ENCODE data around the gene RALGAPA2. TPM values are rescaled to one million over a fixed set of nuclear protein-coding genes. Genes with fewer than 3 reads are reported as not detected.

Gene RALGAPA2
- polyA plus RNA-seq, 2 of the 4 experiments (the other 2 are of a cell fraction), result 4.0 to 4.7 TPM

DNA sequence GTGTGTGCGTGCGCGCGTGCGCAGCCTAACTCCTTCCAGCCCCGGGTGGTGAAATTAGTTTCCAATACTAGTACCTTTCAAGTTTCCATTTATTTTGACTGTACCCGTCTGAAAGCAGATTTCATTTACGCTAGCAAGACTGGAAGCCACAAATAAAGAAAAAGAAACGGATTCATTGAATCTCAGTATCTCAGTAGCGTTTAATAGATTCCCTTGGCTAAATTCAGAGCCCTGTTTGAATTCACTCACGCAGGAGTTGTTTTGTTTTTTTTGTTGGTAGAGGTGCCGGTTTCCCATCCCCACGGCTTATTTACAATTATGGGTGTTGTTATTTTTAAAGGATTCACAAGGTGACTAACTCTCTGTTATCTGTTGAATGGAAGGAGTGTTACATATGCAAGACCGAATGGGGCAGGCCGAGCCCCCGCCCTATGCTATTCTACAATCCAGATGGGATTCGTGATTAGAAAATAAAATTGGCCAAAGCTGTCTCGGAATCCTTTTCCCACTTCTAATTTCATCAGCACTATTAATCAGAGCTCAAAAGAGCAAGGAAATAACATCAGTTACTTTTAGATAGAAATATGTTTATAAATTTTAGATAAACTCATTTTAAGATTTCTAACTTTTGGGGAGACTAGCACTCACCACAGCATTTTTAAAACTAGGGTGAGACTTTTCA lies 346.8 kb downstream of the RALGAPA2 start:
- ATAC-seq (no peak), DNase-seq (ENCODE audit: low read depth in 1 of 2, low spot score in 1 of 2) (no peak), FAIRE-seq (no peak)
- Histone ChIP-seq H3K4me3 (no peak overlapping the region), H3K9me3 (no peaks in the 10 kb centered on the region), H3K4me1 (peaks cover 31% of the 10 kb centered on the region), H3K4me2 (no peak overlapping the region), H3K27ac (no peak overlapping the region)
- 57% methylated on average over 18 of the region's 18 CpGs for WGBS (ENCODE audit: missing lambda C conversion rate)
- ChIA-PET CTCF (no interaction called here), POLR2A (no interaction called here)
- TF ChIP-seq RAD21 (conservative IDR thresholded peaks at IDR 0.05 in 1 of 2, IDR thresholded peaks at IDR 0.05 in 1 of 2), result no peak
- TF ChIP-seq, protein P1, sequence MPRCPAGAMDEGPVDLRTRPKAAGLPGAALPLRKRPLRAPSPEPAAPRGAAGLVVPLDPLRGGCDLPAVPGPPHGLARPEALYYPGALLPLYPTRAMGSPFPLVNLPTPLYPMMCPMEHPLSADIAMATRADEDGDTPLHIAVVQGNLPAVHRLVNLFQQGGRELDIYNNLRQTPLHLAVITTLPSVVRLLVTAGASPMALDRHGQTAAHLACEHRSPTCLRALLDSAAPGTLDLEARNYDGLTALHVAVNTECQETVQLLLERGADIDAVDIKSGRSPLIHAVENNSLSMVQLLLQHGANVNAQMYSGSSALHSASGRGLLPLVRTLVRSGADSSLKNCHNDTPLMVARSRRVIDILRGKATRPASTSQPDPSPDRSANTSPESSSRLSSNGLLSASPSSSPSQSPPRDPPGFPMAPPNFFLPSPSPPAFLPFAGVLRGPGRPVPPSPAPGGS (IDR thresholded peaks at IDR 0.05), result no peak
- TF ChIP-seq GATA3 (IDR thresholded peaks at IDR 0.05; ENCODE audit: borderline replicate concordance), result no peak
- TF ChIP-seq CBX2 (IDR thresholded peaks at IDR 0.05; ENCODE audit: borderline replicate concordance, low read depth), result no peak
- TF ChIP-seq TP53 (CRISPR knock-in tag; IDR thresholded peaks at IDR 0.05), result no peak
- no peak for TF ChIP-seq HES2 (IDR thresholded peaks at IDR 0.05)
- no peak for TF ChIP-seq BHLHE40 (IDR thresholded peaks at IDR 0.05; ENCODE audit: low read depth, low read length)
- no peak for TF ChIP-seq TFCP2L1 (CRISPR knock-in tag; IDR thresholded peaks at IDR 0.05)
- no peak for TF ChIP-seq PBX3 (IDR thresholded peaks at IDR 0.05)

- peak in 1 of 2 experiments; percentile 32; a peak in 3 of 6 replicates for ATAC-seq
- Histone ChIP-seq H3K27ac (no peak overlapping the region), H3K4me1 (peaks cover 31% of the 10 kb centered on the region), H3K4me3 (no peak overlapping the region; the same call in 2 of the 3 replicates), H3K4me2 (peak overlapping the region; percentile 32; the same call in 2 of the 3 replicates), H3K9me3 (no peaks in the 10 kb centered on the region)
- 47% methylated on average over 65 of the region's 70 CpGs for WGBS (ENCODE audit: missing lambda C conversion rate)
- no peak for TF ChIP-seq SREBF2 (IDR thresholded peaks at IDR 0.05)
- no peak for TF ChIP-seq ESRRA (IDR thresholded peaks at IDR 0.05; ENCODE audit: borderline replicate concordance, low read length)
- TF ChIP-seq, protein P2, sequence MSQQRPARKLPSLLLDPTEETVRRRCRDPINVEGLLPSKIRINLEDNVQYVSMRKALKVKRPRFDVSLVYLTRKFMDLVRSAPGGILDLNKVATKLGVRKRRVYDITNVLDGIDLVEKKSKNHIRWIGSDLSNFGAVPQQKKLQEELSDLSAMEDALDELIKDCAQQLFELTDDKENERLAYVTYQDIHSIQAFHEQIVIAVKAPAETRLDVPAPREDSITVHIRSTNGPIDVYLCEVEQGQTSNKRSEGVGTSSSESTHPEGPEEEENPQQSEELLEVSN (IDR thresholded peaks at IDR 0.05; ENCODE audit: borderline replicate concordance, low read depth), result no peak
- no peak for TF ChIP-seq BHLHE40 (IDR thresholded peaks at IDR 0.05; ENCODE audit: low read depth, low read length)
- no peak for TF ChIP-seq MYC (IDR thresholded peaks at IDR 0.05; ENCODE audit: borderline replicate concordance, low read length)
- TF ChIP-seq ZFP36 (IDR thresholded peaks at IDR 0.05; ENCODE audit: borderline replicate concordance, partially characterized antibody), result no peak
- no peak for TF ChIP-seq ZC3H11A (IDR thresholded peaks at IDR 0.05)
- TF ChIP-seq JUN (IDR thresholded peaks at IDR 0.05), result no peak
- TF ChIP-seq PHF8 (IDR thresholded peaks at IDR 0.05; ENCODE audit: borderline replicate concordance, low read depth), result no peak
- TF ChIP-seq FOSL2 (IDR thresholded peaks at IDR 0.05), result no peak
- no peak for TF ChIP-seq FOSL2 (CRISPR knock-in tag; IDR thresholded peaks at IDR 0.05)
- no peak for TF ChIP-seq TP53 (CRISPR knock-in tag; IDR thresholded peaks at IDR 0.05)
- TF ChIP-seq HOXB5 (CRISPR knock-in tag; IDR thresholded peaks at IDR 0.05), result no peak
- CTCF ChIA-PET, result no interaction called here
- no peak for DNase-seq (ENCODE audit: low read depth in 1 of 2, low spot score in 1 of 2)
- POLR2A ChIA-PET, result no interaction called here
- no peak for FAIRE-seq
Observed at GRCh38 chr20:20364593-20365479, 347.6 kb downstream of the RALGAPA2 start.
